SK-N-SH (cell line): ENCODE data around the gene ZNF532. TPM values are rescaled to one million over a fixed set of nuclear protein-coding genes. Genes with fewer than 3 reads are reported as not detected.

Experiments used
- CTCF ChIA-PET: fragments of 300-600, 350-600 bp; formaldehyde crosslinking; extraction: SDS; loops from one replicate; lab custom pipeline; 2021; lab: Yijun Ruan, JAX
- POLR2A ChIA-PET: fragments of 350-600 bp; sonication (Branson Sonifier 250); formaldehyde crosslinking; extraction: SDS; loops from one replicate; lab custom pipeline; 2020; ENCODE audit warnings: antibody characterized with exemption, inconsistent platforms; lab: Yijun Ruan, JAX
- DNase-seq: peaks from one replicate; pipeline ENCODE4 v3.0.0; 2012
- H2AFZ ChIP-seq: fragments of 200-600 bp; sonication (generic); 2 replicates; pipeline ENCODE4 v1.8.1; 2016; ENCODE audit warnings: antibody characterized with exemption, mild to moderate bottlenecking, low read depth
- H3F3A ChIP-seq: fragments of 200-600 bp; sonication (generic); replicated peaks from 2 replicates; pipeline ENCODE3; 2016; ENCODE audit warnings: antibody characterized with exemption, mild to moderate bottlenecking; ENCODE audit not compliant: insufficient read depth
- H3K27ac ChIP-seq, 2 experiments: fragments of 200-500 bp in 1 of 2; fragments of 200-600 bp in 1 of 2; sonication (Bioruptor generic) in 1 of 2; sonication (generic), shearing (Covaris generic) in 1 of 2; 2 replicates each; pipeline versions ENCODE4 v1.5.1 to v1.6.1; 2014 to 2016; ENCODE audit warnings: low read depth in 2 of 2, inconsistent platforms in 1 of 2, low read length in 1 of 2, mild to moderate bottlenecking in 1 of 2, mixed read lengths in 1 of 2
- H3K27me3 ChIP-seq: fragments of 200-600 bp; sonication (generic), shearing (Covaris generic); 2 replicates; pipeline ENCODE4 v1.6.1; 2016; ENCODE audit warnings: mixed run types; ENCODE audit not compliant: insufficient read depth
- H3K36me3 ChIP-seq, 2 experiments: fragments of 200-500 bp in 1 of 2; fragments of 200-600 bp in 1 of 2; sonication (Bioruptor generic) in 1 of 2; sonication (generic) in 1 of 2; replicated peaks in 1 of 2; 2 replicates each; pipeline versions ENCODE3 to v1.5.1; 2014 to 2016; ENCODE audit warnings: low read length in 1 of 2, mild to moderate bottlenecking in 1 of 2; ENCODE audit not compliant: insufficient read depth in 2 of 2, control insufficient read depth in 1 of 2
- H3K4me1 ChIP-seq, 2 experiments: fragments of 200-500 bp in 1 of 2; fragments of 200-600 bp in 1 of 2; sonication (Bioruptor generic) in 1 of 2; sonication (generic), shearing (Covaris generic) in 1 of 2; 2 replicates each; pipeline versions ENCODE4 v1.5.1 to v1.6.1; 2014 to 2016; ENCODE audit warnings: low read depth in 1 of 2, low read length in 1 of 2, mixed run types in 1 of 2; ENCODE audit not compliant: insufficient read depth in 2 of 2, control insufficient read depth in 1 of 2
- H3K4me2 ChIP-seq: fragments of 200-600 bp; sonication (generic), shearing (Covaris generic); 2 replicates; pipeline ENCODE4 v1.6.1; 2017; ENCODE audit warnings: mixed run types
- H3K4me3 ChIP-seq, 2 experiments: fragments of 200-500 bp in 1 of 2; fragments of 200-600 bp in 1 of 2; sonication (Bioruptor generic) in 1 of 2; sonication (generic), shearing (Covaris generic) in 1 of 2; 2 replicates each; pipeline versions ENCODE4 v1.5.1 to v1.8.1; 2014 to 2016; ENCODE audit warnings: low read depth in 2 of 2, inconsistent platforms in 1 of 2, low read length in 1 of 2, mild to moderate bottlenecking in 1 of 2, mixed read lengths in 1 of 2, moderate library complexity in 1 of 2
- H3K79me2 ChIP-seq: fragments of 200-600 bp; sonication (generic); 2 replicates; pipeline ENCODE4 v1.8.1; 2017; ENCODE audit warnings: mild to moderate bottlenecking; ENCODE audit not compliant: insufficient read depth
- H3K9ac ChIP-seq: fragments of 200-600 bp; sonication (generic); 2 replicates; pipeline ENCODE4 v1.6.1; 2017; ENCODE audit warnings: mixed run types
- H3K9me2 ChIP-seq: fragments of 200-600 bp; sonication (generic); 2 replicates; pipeline ENCODE4 v1.6.1; 2017; ENCODE audit warnings: mixed run types
- H3K9me3 ChIP-seq: fragments of 200-600 bp; sonication (generic); 2 replicates; pipeline ENCODE4 v1.6.1; 2017; ENCODE audit warnings: mixed run types, mild to moderate bottlenecking, moderate library complexity
- H4K20me1 ChIP-seq: fragments of 200-600 bp; sonication (generic); 2 replicates; pipeline ENCODE4 v1.6.1; 2017; ENCODE audit warnings: mild to moderate bottlenecking, mixed run types; ENCODE audit not compliant: insufficient read depth
- CHD2 ChIP-seq: fragments of 150-350 bp; IDR thresholded peaks from 2 replicates; pipeline ENCODE4 v1.6.1; 2018; ENCODE audit warnings: low read length; ENCODE audit not compliant: partially characterized antibody
- ELF1 ChIP-seq: IDR thresholded peaks from 2 replicates; pipeline ENCODE4 v1.4.0; 2012
- FOSL2 ChIP-seq: IDR thresholded peaks from 2 replicates; pipeline ENCODE4 v1.4.0; 2012; ENCODE audit warnings: low read depth, mild to moderate bottlenecking, moderate library complexity, borderline replicate concordance
- FOXJ3 ChIP-seq: sonication (generic); formaldehyde crosslinking; IDR thresholded peaks from 2 replicates; pipeline ENCODE4 v1.5.1; 2020; ENCODE audit warnings: mild to moderate bottlenecking, missing genetic modification reagents
- GABPA ChIP-seq: IDR thresholded peaks from 2 replicates; pipeline ENCODE4 v1.4.0; 2012; ENCODE audit warnings: low read depth, mild to moderate bottlenecking
- GATA2 ChIP-seq: sonication (generic); formaldehyde crosslinking; IDR thresholded peaks from 2 replicates; pipeline ENCODE4 v1.5.0; 2020; ENCODE audit warnings: mild to moderate bottlenecking, missing genetic modification reagents
- MEF2A ChIP-seq: IDR thresholded peaks from 2 replicates; pipeline ENCODE4 v1.4.0; 2012; ENCODE audit warnings: low read depth, borderline replicate concordance
- MXI1 ChIP-seq: IDR thresholded peaks from 2 replicates; pipeline ENCODE4 v1.6.1; 2012; ENCODE audit warnings: mild to moderate bottlenecking, low read depth, low read length, improper control_type of control experiment
- NFIC ChIP-seq: IDR thresholded peaks from 2 replicates; pipeline ENCODE4 v1.4.0; 2012; ENCODE audit warnings: borderline replicate concordance
- NRF1 ChIP-seq: IDR thresholded peaks from 2 replicates; pipeline ENCODE4 v1.6.1; 2012; ENCODE audit warnings: low read depth, mild to moderate bottlenecking, low read length
- RAD21 ChIP-seq: IDR thresholded peaks from 2 replicates; pipeline ENCODE4 v1.6.1; 2012; ENCODE audit warnings: mild to moderate bottlenecking, low read length
- RCOR1 ChIP-seq: fragments of 150-350 bp; IDR thresholded peaks from 2 replicates; pipeline ENCODE4 v1.6.1; 2017; ENCODE audit warnings: antibody characterized with exemption, low read length
- RXRA ChIP-seq: IDR thresholded peaks from 2 replicates; pipeline ENCODE4 v1.4.0; 2012; ENCODE audit warnings: low read depth, mild to moderate bottlenecking, borderline replicate concordance
- SMC3 ChIP-seq: IDR thresholded peaks from 2 replicates; pipeline ENCODE4 v1.6.1; 2012; ENCODE audit warnings: low read depth, low read length, improper control_type of control experiment
- TCF12 ChIP-seq: IDR thresholded peaks from 2 replicates; pipeline ENCODE4 v1.4.0; 2012
- TEAD4 ChIP-seq: IDR thresholded peaks from 2 replicates; pipeline ENCODE4 v1.4.0; 2012; ENCODE audit warnings: mild to moderate bottlenecking, borderline replicate concordance; ENCODE audit not compliant: insufficient read depth
- USF1 ChIP-seq: IDR thresholded peaks from 2 replicates; pipeline ENCODE4 v1.4.0; 2012; ENCODE audit warnings: low read depth, borderline replicate concordance
- WGBS: methylation state at CpG from one replicate; pipeline ENCODE4 v1.1.6; 2017; ENCODE audit warnings: low lambda C conversion rate; 5-methylcytosine and 5-hydroxymethylcytosine counted together
- polyA plus RNA-seq, 3 experiments: library from polyadenylated mRNA; depleted of rRNA; stranded (reverse); fragments of >200 nt; gene quantifications; 2 replicates each; pipeline ENCODE4 v1.2.3, GENCODE V29; 2012
- TF ChIP-seq, protein P1 (sequence below): IDR thresholded peaks from 2 replicates; pipeline ENCODE4 v1.4.0; 2012; ENCODE audit warnings: low read depth
- TF ChIP-seq, protein P2 (sequence below): IDR thresholded peaks from 2 replicates; pipeline ENCODE4 v1.6.1; 2012; ENCODE audit warnings: mild to moderate bottlenecking, low read depth, low read length, moderate library complexity

The ZNF532 gene
- polyA plus RNA-seq, 1 of the 3 experiments (the other 2 are of a cell fraction) = 34.7 TPM

DNA sequence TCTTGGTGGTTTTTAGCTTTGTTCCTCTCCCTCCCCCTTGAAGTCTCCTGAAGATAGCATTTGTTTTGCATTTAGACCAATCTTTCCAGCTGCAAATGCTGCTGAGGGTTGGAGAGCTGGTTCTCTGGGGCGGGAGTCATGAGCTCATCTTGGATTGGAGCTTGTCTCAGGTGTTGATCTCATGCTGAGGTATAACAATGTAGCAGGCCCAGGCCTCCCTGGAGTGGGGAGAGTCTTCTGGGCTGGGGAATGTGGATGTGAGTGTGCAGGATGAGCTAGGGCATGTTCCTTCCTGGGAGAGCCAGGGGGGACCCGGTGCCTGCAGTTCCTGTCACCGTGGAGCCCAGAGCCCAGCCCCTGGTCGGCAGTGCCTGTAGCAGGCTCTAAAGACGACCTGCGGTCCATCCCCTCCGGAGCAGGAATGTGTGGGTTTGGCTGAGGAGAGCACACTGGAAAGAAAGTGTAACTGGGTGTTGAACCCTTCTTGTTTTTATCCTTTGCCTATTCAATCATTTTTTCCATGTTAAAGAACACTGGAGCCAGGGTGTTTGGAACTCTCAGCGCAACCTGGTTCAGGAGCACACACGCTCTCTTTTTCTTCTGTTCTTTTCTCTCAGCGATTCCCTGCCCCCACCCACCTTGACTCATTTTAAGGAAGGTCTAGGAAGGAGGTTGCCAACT, 2.7 kb downstream of the ZNF532 start:
- Histone ChIP-seq H3K4me1 (peaks cover 37 to 47% of the 10 kb centered on the region in 2 experiments), H3K4me3 (no peak overlapping the region), H3K4me2 (peak overlapping the region; percentile 66; the same call in 1 of the 2 replicates), H3K27me3 (no peaks in the 10 kb centered on the region), H3K9ac (no peak overlapping the region), H3F3A (peaks cover 12% of the 10 kb centered on the region), H3K9me3 (no peaks in the 10 kb centered on the region), H2AFZ (no peak overlapping the region), H3K27ac (peak overlapping the region in 1 of 2 experiments; percentile 39; a peak in 1 of 4 replicates), H3K36me3 (peaks cover 23 to 39% of the 10 kb centered on the region in 2 experiments), H4K20me1 (no peaks in the 10 kb centered on the region), H3K79me2 (peaks cover 55% of the 10 kb centered on the region), H3K9me2 (no peaks in the 10 kb centered on the region)
- TF ChIP-seq RXRA = no peak
- no peak for TF ChIP-seq FOSL2
- TF ChIP-seq MXI1 = no peak
- TF ChIP-seq SMC3 = no peak
- no peak for TF ChIP-seq NFIC
- TF ChIP-seq, protein P1, sequence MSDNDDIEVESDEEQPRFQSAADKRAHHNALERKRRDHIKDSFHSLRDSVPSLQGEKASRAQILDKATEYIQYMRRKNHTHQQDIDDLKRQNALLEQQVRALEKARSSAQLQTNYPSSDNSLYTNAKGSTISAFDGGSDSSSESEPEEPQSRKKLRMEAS = no peak
- no peak for TF ChIP-seq FOXJ3 (CRISPR knock-in tag)
- TF ChIP-seq USF1 = no peak
- TF ChIP-seq GATA2 (CRISPR knock-in tag) = no peak
- TF ChIP-seq NRF1 = no peak
- no peak for TF ChIP-seq TCF12
- TF ChIP-seq RAD21 = no peak
- TF ChIP-seq TEAD4 = no peak
- no peak for DNase-seq
- WGBS = 80% methylated on average over 8 of the region's 10 CpGs
- POLR2A ChIA-PET = interaction anchor here (1.8 kb wide), 1 partner anchor 11 kb away, joined by 5 read pairs; no protein-coding TSS in a partner anchor
- CTCF ChIA-PET = interaction anchor here (0.8 to 1.5 kb wide), 3 partner anchors 12 to 203 kb away, joined by 3 to 4 read pairs (median 3); no protein-coding TSS in a partner anchor

GRCh38 chr18:58868440-58868839, 3.8 kb downstream of the ZNF532 start:
- Histone ChIP-seq H2AFZ (no peak overlapping the region), H3K4me2 (no peak overlapping the region), H3F3A (peaks cover 12% of the 10 kb centered on the region), H3K27me3 (no peaks in the 10 kb centered on the region), H3K36me3 (peaks cover 29 to 39% of the 10 kb centered on the region in 2 experiments), H3K4me1 (peaks cover 31 to 42% of the 10 kb centered on the region in 2 experiments), H3K4me3 (no peak overlapping the region), H3K9me2 (no peaks in the 10 kb centered on the region), H4K20me1 (no peaks in the 10 kb centered on the region), H3K9ac (no peak overlapping the region), H3K27ac (no peak overlapping the region), H3K79me2 (peaks cover 58% of the 10 kb centered on the region), H3K9me3 (no peaks in the 10 kb centered on the region)
- POLR2A ChIA-PET = no interaction called here
- WGBS = 93% methylated on average over 6 of the region's 6 CpGs
- TF ChIP-seq, protein P2, sequence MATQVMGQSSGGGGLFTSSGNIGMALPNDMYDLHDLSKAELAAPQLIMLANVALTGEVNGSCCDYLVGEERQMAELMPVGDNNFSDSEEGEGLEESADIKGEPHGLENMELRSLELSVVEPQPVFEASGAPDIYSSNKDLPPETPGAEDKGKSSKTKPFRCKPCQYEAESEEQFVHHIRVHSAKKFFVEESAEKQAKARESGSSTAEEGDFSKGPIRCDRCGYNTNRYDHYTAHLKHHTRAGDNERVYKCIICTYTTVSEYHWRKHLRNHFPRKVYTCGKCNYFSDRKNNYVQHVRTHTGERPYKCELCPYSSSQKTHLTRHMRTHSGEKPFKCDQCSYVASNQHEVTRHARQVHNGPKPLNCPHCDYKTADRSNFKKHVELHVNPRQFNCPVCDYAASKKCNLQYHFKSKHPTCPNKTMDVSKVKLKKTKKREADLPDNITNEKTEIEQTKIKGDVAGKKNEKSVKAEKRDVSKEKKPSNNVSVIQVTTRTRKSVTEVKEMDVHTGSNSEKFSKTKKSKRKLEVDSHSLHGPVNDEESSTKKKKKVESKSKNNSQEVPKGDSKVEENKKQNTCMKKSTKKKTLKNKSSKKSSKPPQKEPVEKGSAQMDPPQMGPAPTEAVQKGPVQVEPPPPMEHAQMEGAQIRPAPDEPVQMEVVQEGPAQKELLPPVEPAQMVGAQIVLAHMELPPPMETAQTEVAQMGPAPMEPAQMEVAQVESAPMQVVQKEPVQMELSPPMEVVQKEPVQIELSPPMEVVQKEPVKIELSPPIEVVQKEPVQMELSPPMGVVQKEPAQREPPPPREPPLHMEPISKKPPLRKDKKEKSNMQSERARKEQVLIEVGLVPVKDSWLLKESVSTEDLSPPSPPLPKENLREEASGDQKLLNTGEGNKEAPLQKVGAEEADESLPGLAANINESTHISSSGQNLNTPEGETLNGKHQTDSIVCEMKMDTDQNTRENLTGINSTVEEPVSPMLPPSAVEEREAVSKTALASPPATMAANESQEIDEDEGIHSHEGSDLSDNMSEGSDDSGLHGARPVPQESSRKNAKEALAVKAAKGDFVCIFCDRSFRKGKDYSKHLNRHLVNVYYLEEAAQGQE = no peak
- no peak for TF ChIP-seq NRF1
- no peak for TF ChIP-seq GABPA
- TF ChIP-seq USF1 = no peak
- TF ChIP-seq SMC3 = no peak
- TF ChIP-seq TCF12 = no peak
- TF ChIP-seq, protein P1 = no peak
- TF ChIP-seq ELF1 = no peak
- no peak for TF ChIP-seq CHD2
- TF ChIP-seq RCOR1 = no peak
- TF ChIP-seq MEF2A = no peak
- CTCF ChIA-PET = no interaction called here
- DNase-seq = no peak
